Breast epithelium (tissue), 4 donors: ENCODE measurements around the gene DENND2C. TPM values are rescaled to one million over a fixed set of nuclear protein-coding genes. Genes with fewer than 3 reads are reported as not detected.
"Not testable (repeated sequence)": the region's sequence is repeated elsewhere in the genome, so short reads cannot be mapped to it uniquely, and the experiment has no call there.

Experiments
- DNase-seq, 2 donors: peaks; one replicate each; pipeline ENCODE4 v3.0.0-alpha.2; 2019; ENCODE audit warnings: low spot score in 2 of 2
- H3K27ac ChIP-seq, 2 donors: fragments of 200-600 bp; sonication (generic) in 1 of 2; one replicate each; pipeline ENCODE4 v1.5.1; 2016 to 2019; ENCODE audit warnings: mild to moderate bottlenecking in 1 of 2
- H3K27me3 ChIP-seq, 2 donors: fragments of 200-600 bp; sonication (generic) in 1 of 2; one replicate each; pipeline versions ENCODE4 v1.5.1 to v1.6.0; 2017 to 2019; ENCODE audit warnings: control low read depth in 1 of 2, mild to moderate bottlenecking in 1 of 2
- H3K36me3 ChIP-seq: fragments of 200-600 bp; one replicate; pipeline ENCODE4 v1.5.1; 2019
- H3K4me1 ChIP-seq, 2 donors: fragments of 200-600 bp; sonication (generic); one replicate each; pipeline ENCODE4 v1.5.1; 2016 to 2019; ENCODE audit warnings: control low read depth in 1 of 2
- H3K4me3 ChIP-seq, 3 donors: fragments of 200-600 bp; sonication (generic); 1 replicate in 2 of 3; 2 replicates in 1 of 3; pipeline ENCODE4 v1.5.1; 2016 to 2019; ENCODE audit warnings: mild to moderate bottlenecking in 3 of 3, moderate library complexity in 2 of 3
- H3K9me3 ChIP-seq, 2 donors: fragments of 200-600 bp; sonication (generic) in 1 of 2; one replicate each; pipeline ENCODE4 v1.5.1; 2016 to 2019; ENCODE audit warnings: control low read depth in 1 of 2
- CTCF ChIP-seq, 3 donors: fragments of 450-650 bp; IDR thresholded peaks; one replicate each; pipeline ENCODE4 v1.5.1; 2016 to 2017; ENCODE audit warnings: antibody characterized with exemption in 3 of 3, mild to moderate bottlenecking in 3 of 3, moderate library complexity in 3 of 3
- POLR2A ChIP-seq: fragments of 450-650 bp; IDR thresholded peaks from one replicate; pipeline ENCODE4 v1.6.1; 2016; ENCODE audit warnings: antibody characterized with exemption, mild to moderate bottlenecking, moderate library complexity
- POLR2AphosphoS5 ChIP-seq, 3 donors: sonication (generic); formaldehyde crosslinking; IDR thresholded peaks; one replicate each; pipeline ENCODE4 v1.6.1; 2017; ENCODE audit warnings: antibody characterized with exemption in 3 of 3
- intact Hi-C: fragments of 100-400 bp; cut with DNase I; formaldehyde crosslinking; loops from one replicate; pipeline ENCODE4 v1.15.1; 2023; ENCODE audit warnings: low total_unique reads
- total RNA-seq, 3 donors: library from RNA; depleted of rRNA; stranded (reverse); fragments of >200 nt; gene quantifications; one replicate each; pipeline ENCODE4 v1.1.0, GENCODE V29; 2016

DENND2C gene
- total RNA-seq, 3 donors from 2014 or later = 2.6 to 5.9 (median 3.3) TPM

- no peaks in the 10 kb centered on the region for H3K27me3 ChIP-seq
- TF ChIP-seq POLR2AphosphoS5 (IDR thresholded peaks at IDR 0.05) = no peak
- no peak for TF ChIP-seq POLR2A
- no peak for TF ChIP-seq CTCF (IDR thresholded peaks at IDR 0.05)
- H3K27ac ChIP-seq = no peak overlapping the region
- no peak for DNase-seq
- intact Hi-C loops = no loop called here
- H3K4me3 ChIP-seq = no peak overlapping the region
- H3K36me3 ChIP-seq = no peaks in the 10 kb centered on the region
- no peaks in the 10 kb centered on the region for H3K4me1 ChIP-seq
- no peaks in the 10 kb centered on the region for H3K9me3 ChIP-seq
Observed at GRCh38 chr1:114586513-114587047, 83.3 kb downstream of the DENND2C start.

- DNase-seq = no peak
- intact Hi-C loops = no loop called here
- H3K4me1 ChIP-seq = no peaks in the 10 kb centered on the region
- H3K4me3 ChIP-seq = no peak overlapping the region
- no peaks in the 10 kb centered on the region for H3K27me3 ChIP-seq
- no peaks in the 10 kb centered on the region for H3K36me3 ChIP-seq
- no peaks in the 10 kb centered on the region for H3K9me3 ChIP-seq
- H3K27ac ChIP-seq = no peak overlapping the region
- no peak for TF ChIP-seq CTCF (IDR thresholded peaks at IDR 0.05)
- TF ChIP-seq POLR2A = no peak
- TF ChIP-seq POLR2AphosphoS5 (IDR thresholded peaks at IDR 0.05) = no peak
Observed at GRCh38 chr1:114585231-114585630, 84.6 kb downstream of the DENND2C start.

GRCh38 chr1:114581335-114582287 lies 88.2 kb downstream of the DENND2C start, which contains the start of gene BCAS2:
Gene BCAS2 (minus strand): TSS chr1:114581615. CDS start chr1:114581591, 24 bp downstream.
- H3K36me3 ChIP-seq = no peaks in the 10 kb centered on the region
- no peaks in the 10 kb centered on the region for H3K27me3 ChIP-seq
- no peaks in the 10 kb centered on the region for H3K9me3 ChIP-seq
- H3K4me3 ChIP-seq = peak within 1 kb of the TSS; percentile 66 to 84 (median 71)
- peak within 1 kb of the TSS; percentile 94 to 97 for H3K27ac ChIP-seq
- H3K4me1 ChIP-seq = no peaks in the 10 kb centered on the region
- TF ChIP-seq POLR2A = peak; percentile 76
- peak; percentile 90 to 98 (median 91) for TF ChIP-seq POLR2AphosphoS5 (IDR thresholded peaks at IDR 0.05)
- TF ChIP-seq CTCF (IDR thresholded peaks at IDR 0.05) = peak in 1 of 3 donors; percentile 17
- DNase-seq = peak; percentile 96 to 98
- intact Hi-C loops = no loop called here

- TF ChIP-seq CTCF (IDR thresholded peaks at IDR 0.05) (no peak), POLR2AphosphoS5 (IDR thresholded peaks at IDR 0.05) (no peak), POLR2A (no peak)
- Histone ChIP-seq H3K4me3 (no peak overlapping the region), H3K9me3 (no peaks in the 10 kb centered on the region), H3K27ac (no peak overlapping the region), H3K27me3 (no peaks in the 10 kb centered on the region), H3K4me1 (no peaks in the 10 kb centered on the region), H3K36me3 (peaks cover 12% of the 10 kb centered on the region)
- no peak for DNase-seq
- intact Hi-C loops = no loop called here
Observed at GRCh38 chr1:114574365-114574764, 95.5 kb downstream of the DENND2C start.

- TF ChIP-seq CTCF (IDR thresholded peaks at IDR 0.05) (no peak), POLR2AphosphoS5 (IDR thresholded peaks at IDR 0.05) (no peak), POLR2A (no peak)
- H3K36me3 ChIP-seq = no peaks in the 10 kb centered on the region
- H3K27me3 ChIP-seq = no peaks in the 10 kb centered on the region
- H3K27ac ChIP-seq = no peak overlapping the region
- no peak for DNase-seq
- intact Hi-C loops = no loop called here
- no peaks in the 10 kb centered on the region for H3K4me1 ChIP-seq
- no peaks in the 10 kb centered on the region for H3K9me3 ChIP-seq
- H3K4me3 ChIP-seq = no peak overlapping the region
Observed at GRCh38 chr1:114564141-114564540, 105.7 kb downstream of the DENND2C start.

- H3K27me3 ChIP-seq, H3K4me1 ChIP-seq, H3K4me3 ChIP-seq, H3K36me3 ChIP-seq, H3K27ac ChIP-seq, H3K9me3 ChIP-seq, intact Hi-C loops, DNase-seq: not testable (repeated sequence)
Observed at GRCh38 chr1:114562978-114563510, 106.8 kb downstream of the DENND2C start.
